ENCODE data around the gene TTLL9.

DNA sequence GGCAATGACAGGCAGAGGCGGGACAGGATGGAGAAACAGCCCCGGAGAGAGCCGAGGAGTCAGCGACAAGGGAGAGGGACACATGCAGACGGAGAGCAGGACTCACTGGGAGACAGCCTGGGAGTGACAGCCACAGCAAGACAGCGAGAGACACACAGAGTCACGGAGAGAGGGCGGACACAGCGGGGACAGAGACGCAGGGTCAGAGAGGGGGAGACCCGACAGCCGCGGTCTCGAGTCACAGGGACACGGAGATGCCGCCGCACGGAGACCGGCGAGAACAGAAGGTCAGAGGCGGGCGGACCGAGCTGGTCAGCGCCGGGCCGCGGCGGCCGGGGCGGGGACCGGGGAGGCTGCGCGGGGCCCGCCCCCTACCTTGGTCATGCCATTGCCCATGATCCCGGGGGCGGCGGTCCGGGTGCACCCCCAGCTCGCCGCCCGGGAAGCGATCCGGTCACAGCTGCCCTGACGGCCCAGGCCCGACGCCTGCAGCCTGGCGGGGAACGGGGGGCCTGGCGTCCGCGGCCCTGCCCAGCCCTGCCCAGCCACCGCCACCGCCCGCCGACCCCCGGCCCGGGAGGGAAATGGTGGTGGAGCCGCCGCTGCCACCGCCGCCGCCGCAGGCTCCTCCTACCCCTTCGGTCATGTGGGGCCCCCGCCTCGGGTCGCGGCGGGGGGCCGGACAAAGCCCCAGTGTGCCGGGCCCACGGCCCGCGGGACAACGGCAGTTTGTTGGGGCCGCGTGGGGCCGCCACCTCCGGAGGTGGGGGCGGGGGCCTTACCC, at the start of gene TTLL9, which contains the start of gene DUSP15:
- TF ChIP-seq, protein P1, sequence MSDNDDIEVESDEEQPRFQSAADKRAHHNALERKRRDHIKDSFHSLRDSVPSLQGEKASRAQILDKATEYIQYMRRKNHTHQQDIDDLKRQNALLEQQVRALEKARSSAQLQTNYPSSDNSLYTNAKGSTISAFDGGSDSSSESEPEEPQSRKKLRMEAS (IDR thresholded peaks at IDR 0.05): no peak
- TF ChIP-seq, protein P2, sequence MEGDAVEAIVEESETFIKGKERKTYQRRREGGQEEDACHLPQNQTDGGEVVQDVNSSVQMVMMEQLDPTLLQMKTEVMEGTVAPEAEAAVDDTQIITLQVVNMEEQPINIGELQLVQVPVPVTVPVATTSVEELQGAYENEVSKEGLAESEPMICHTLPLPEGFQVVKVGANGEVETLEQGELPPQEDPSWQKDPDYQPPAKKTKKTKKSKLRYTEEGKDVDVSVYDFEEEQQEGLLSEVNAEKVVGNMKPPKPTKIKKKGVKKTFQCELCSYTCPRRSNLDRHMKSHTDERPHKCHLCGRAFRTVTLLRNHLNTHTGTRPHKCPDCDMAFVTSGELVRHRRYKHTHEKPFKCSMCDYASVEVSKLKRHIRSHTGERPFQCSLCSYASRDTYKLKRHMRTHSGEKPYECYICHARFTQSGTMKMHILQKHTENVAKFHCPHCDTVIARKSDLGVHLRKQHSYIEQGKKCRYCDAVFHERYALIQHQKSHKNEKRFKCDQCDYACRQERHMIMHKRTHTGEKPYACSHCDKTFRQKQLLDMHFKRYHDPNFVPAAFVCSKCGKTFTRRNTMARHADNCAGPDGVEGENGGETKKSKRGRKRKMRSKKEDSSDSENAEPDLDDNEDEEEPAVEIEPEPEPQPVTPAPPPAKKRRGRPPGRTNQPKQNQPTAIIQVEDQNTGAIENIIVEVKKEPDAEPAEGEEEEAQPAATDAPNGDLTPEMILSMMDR (IDR thresholded peaks at IDR 0.05; ENCODE audit: low read depth, low read length, missing input control): no peak
- TF ChIP-seq, protein P3, sequence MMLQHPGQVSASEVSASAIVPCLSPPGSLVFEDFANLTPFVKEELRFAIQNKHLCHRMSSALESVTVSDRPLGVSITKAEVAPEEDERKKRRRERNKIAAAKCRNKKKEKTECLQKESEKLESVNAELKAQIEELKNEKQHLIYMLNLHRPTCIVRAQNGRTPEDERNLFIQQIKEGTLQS (IDR thresholded peaks at IDR 0.05): no peak
- TF ChIP-seq FOXA1 (IDR thresholded peaks at IDR 0.05): no peak
- TF ChIP-seq YY1 (IDR thresholded peaks at IDR 0.05): no peak
- no peak for TF ChIP-seq RXRA (IDR thresholded peaks at IDR 0.05)
- TF ChIP-seq EGR1 (IDR thresholded peaks at IDR 0.05; ENCODE audit: low read depth in 2 of 2): no peak
- no peak for TF ChIP-seq HNF4A (conservative IDR thresholded peaks at IDR 0.05)
- TF ChIP-seq SP1 (IDR thresholded peaks at IDR 0.05): no peak
- no peak for TF ChIP-seq JUND (IDR thresholded peaks at IDR 0.05)
- TF ChIP-seq, protein P4, sequence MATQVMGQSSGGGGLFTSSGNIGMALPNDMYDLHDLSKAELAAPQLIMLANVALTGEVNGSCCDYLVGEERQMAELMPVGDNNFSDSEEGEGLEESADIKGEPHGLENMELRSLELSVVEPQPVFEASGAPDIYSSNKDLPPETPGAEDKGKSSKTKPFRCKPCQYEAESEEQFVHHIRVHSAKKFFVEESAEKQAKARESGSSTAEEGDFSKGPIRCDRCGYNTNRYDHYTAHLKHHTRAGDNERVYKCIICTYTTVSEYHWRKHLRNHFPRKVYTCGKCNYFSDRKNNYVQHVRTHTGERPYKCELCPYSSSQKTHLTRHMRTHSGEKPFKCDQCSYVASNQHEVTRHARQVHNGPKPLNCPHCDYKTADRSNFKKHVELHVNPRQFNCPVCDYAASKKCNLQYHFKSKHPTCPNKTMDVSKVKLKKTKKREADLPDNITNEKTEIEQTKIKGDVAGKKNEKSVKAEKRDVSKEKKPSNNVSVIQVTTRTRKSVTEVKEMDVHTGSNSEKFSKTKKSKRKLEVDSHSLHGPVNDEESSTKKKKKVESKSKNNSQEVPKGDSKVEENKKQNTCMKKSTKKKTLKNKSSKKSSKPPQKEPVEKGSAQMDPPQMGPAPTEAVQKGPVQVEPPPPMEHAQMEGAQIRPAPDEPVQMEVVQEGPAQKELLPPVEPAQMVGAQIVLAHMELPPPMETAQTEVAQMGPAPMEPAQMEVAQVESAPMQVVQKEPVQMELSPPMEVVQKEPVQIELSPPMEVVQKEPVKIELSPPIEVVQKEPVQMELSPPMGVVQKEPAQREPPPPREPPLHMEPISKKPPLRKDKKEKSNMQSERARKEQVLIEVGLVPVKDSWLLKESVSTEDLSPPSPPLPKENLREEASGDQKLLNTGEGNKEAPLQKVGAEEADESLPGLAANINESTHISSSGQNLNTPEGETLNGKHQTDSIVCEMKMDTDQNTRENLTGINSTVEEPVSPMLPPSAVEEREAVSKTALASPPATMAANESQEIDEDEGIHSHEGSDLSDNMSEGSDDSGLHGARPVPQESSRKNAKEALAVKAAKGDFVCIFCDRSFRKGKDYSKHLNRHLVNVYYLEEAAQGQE (IDR thresholded peaks at IDR 0.05): no peak
- no peak for TF ChIP-seq GABPA (IDR thresholded peaks at IDR 0.05 in 1 of 2, conservative IDR thresholded peaks at IDR 0.05 in 1 of 2)
- no peak for TF ChIP-seq TAF1 (conservative IDR thresholded peaks at IDR 0.05)
